GM12878 (cell line): ENCODE data around the gene HMGCL. TPM values are rescaled to one million over a fixed set of nuclear protein-coding genes. Genes with fewer than 3 reads are reported as not detected.

Source experiments
- ATAC-seq: fragments of 200-7000 bp; cut with Tn5 transposase; 3 replicates; pipeline ENCODE4 v1.9.1; 2020; ENCODE audit warnings: mild to moderate bottlenecking, moderate library complexity
- BruUV-seq: library from RNA; stranded (reverse); fragments of 400-500 nt; replicated peaks from 2 replicates; lab custom pipeline; 2021; lab: Mats Ljungman, UMichigan
- CTCF ChIA-PET: fragments of 300-600 bp; sonication (Branson Sonifier 250); formaldehyde crosslinking; extraction: SDS; loops from one replicate; lab custom pipeline; 2021; ENCODE audit warnings: inconsistent platforms; lab: Yijun Ruan, JAX
- POLR2A ChIA-PET: fragments of 350-600 bp; formaldehyde crosslinking; extraction: SDS; loops from one replicate; lab custom pipeline; 2021; ENCODE audit warnings: inconsistent platforms; lab: Charles Lee
- RAD21 ChIA-PET: fragments of 300-600 bp; sonication (Branson Sonifier 250); formaldehyde crosslinking; loops from one replicate; lab custom pipeline; 2023; ENCODE audit warnings: antibody characterized with exemption; ENCODE audit not compliant: unreplicated experiment; lab: Charles Lee
- SMC1A ChIA-PET: fragments of 300-600 bp; sonication (Branson Sonifier 250); formaldehyde crosslinking; loops from one replicate; lab custom pipeline; 2023; ENCODE audit not compliant: unreplicated experiment, uncharacterized antibody; lab: Charles Lee
- DNase-seq: peaks from one replicate; pipeline ENCODE4 v3.0.0-alpha.2; 2011; ENCODE audit warnings: low read depth, low spot score
- FAIRE-seq: peaks from 3 replicates; lab custom pipeline; 2011; peaks lifted over from hg19 to GRCh38; lab: Jason Lieb, UNC
- H2AFZ ChIP-seq: 2 replicates; pipeline ENCODE4 v1.6.0; 2011; ENCODE audit warnings: low read depth, low read length, control low read depth; ENCODE audit not compliant: control insufficient read depth
- H3K27ac ChIP-seq: 2 replicates; pipeline ENCODE4 v1.5.1; 2011; ENCODE audit warnings: control low read depth; ENCODE audit not compliant: control insufficient read depth, insufficient read depth
- H3K27me3 ChIP-seq, 2 experiments: replicated peaks in 1 of 2; 2 replicates each; pipeline versions ENCODE4 v1.6.0 to v1.6.1; 2011; ENCODE audit warnings: low read length in 1 of 2; ENCODE audit not compliant: control insufficient read depth in 2 of 2, insufficient read depth in 2 of 2
- H3K36me3 ChIP-seq, 2 experiments: 2 replicates each; pipeline ENCODE4 v1.5.1; 2011; ENCODE audit warnings: low read length in 1 of 2; ENCODE audit not compliant: control insufficient read depth in 2 of 2, insufficient read depth in 2 of 2
- H3K4me1 ChIP-seq: 2 replicates; pipeline ENCODE4 v1.6.1; 2011; ENCODE audit warnings: mild to moderate bottlenecking, low read length, moderate library complexity, mixed read lengths; ENCODE audit not compliant: control insufficient read depth, insufficient read depth
- H3K4me2 ChIP-seq: 2 replicates; pipeline ENCODE4 v1.6.0; 2011; ENCODE audit warnings: control low read depth; ENCODE audit not compliant: control insufficient read depth, insufficient read depth
- H3K4me3 ChIP-seq: fragments of 200-600 bp; sonication (generic); 2 replicates; pipeline ENCODE4 v1.5.1; 2016
- H3K79me2 ChIP-seq: 2 replicates; pipeline ENCODE4 v1.6.0; 2011; ENCODE audit warnings: low read length; ENCODE audit not compliant: control insufficient read depth, insufficient read depth
- H3K9ac ChIP-seq: 2 replicates; pipeline ENCODE4 v1.8.0; 2011; ENCODE audit warnings: low read length, control low read depth, mixed read lengths; ENCODE audit not compliant: control insufficient read depth, insufficient read depth
- H3K9me3 ChIP-seq: replicated peaks from 3 replicates; pipeline ENCODE4 v1.5.1; 2011; ENCODE audit warnings: mild to moderate bottlenecking, low read length; ENCODE audit not compliant: control insufficient read depth, insufficient read depth
- H4K20me1 ChIP-seq: 2 replicates; pipeline ENCODE4 v1.6.0; 2011; ENCODE audit not compliant: control insufficient read depth, insufficient read depth
- BHLHE40 ChIP-seq, 2 experiments: fragments of 450-650 bp in 1 of 2; IDR thresholded peaks; 2 replicates each; pipeline ENCODE4 v1.6.1; 2011 to 2017; ENCODE audit warnings: low read depth in 2 of 2, borderline replicate concordance in 1 of 2, improper control_type of control experiment in 1 of 2, low read length in 1 of 2, mild to moderate bottlenecking in 1 of 2
- CBFB ChIP-seq: IDR thresholded peaks from 2 replicates; pipeline ENCODE4 v1.6.1; 2016; ENCODE audit warnings: antibody characterized with exemption, low read depth
- EGR1 ChIP-seq, 2 experiments: IDR thresholded peaks; 1 replicate in 1 of 2; 2 replicates in 1 of 2; pipeline ENCODE4 v1.6.1; 2011 to 2012; ENCODE audit warnings: low read depth in 2 of 2, low read length in 2 of 2, borderline replicate concordance in 1 of 2, mild to moderate bottlenecking in 1 of 2, moderate library complexity in 1 of 2
- GATAD2B ChIP-seq: fragments of 450-650 bp; conservative IDR thresholded peaks from 2 replicates; pipeline ENCODE4 v1.6.1; 2017; ENCODE audit warnings: low read depth, mild to moderate bottlenecking, moderate library complexity
- HDGF ChIP-seq: fragments of 450-650 bp; IDR thresholded peaks from 2 replicates; pipeline ENCODE4 v1.6.1; 2016; ENCODE audit warnings: antibody characterized with exemption
- IKZF1 ChIP-seq: fragments of 450-650 bp; conservative IDR thresholded peaks from 2 replicates; pipeline ENCODE4 v1.6.1; 2017; ENCODE audit warnings: antibody characterized with exemption, mild to moderate bottlenecking
- LARP7 ChIP-seq: fragments of 450-650 bp; IDR thresholded peaks from 2 replicates; pipeline ENCODE4 v1.6.1; 2017; ENCODE audit warnings: mild to moderate bottlenecking
- MEF2B ChIP-seq: fragments of 450-650 bp; IDR thresholded peaks from 2 replicates; pipeline ENCODE4 v1.6.1; 2018; ENCODE audit warnings: mild to moderate bottlenecking, moderate library complexity; ENCODE audit not compliant: partially characterized antibody, poor library complexity, severe bottlenecking
- POLR2A ChIP-seq: IDR thresholded peaks from 2 replicates; pipeline ENCODE4 v1.6.1; 2011; ENCODE audit warnings: low read depth, mild to moderate bottlenecking, low read length
- POU2F2 ChIP-seq: IDR thresholded peaks from 3 replicates; pipeline ENCODE4 v1.6.1; 2011; ENCODE audit warnings: low read depth, mild to moderate bottlenecking, low read length, borderline replicate concordance
- RUNX3 ChIP-seq: IDR thresholded peaks from 2 replicates; pipeline ENCODE4 v1.6.1; 2012; ENCODE audit warnings: low read length, inconsistent platforms
- SRF ChIP-seq, 2 experiments: IDR thresholded peaks; 2 replicates each; pipeline ENCODE4 v1.6.1; 2011; ENCODE audit warnings: low read depth in 2 of 2, low read length in 2 of 2, mild to moderate bottlenecking in 1 of 2, moderate library complexity in 1 of 2
- TCF12 ChIP-seq: IDR thresholded peaks from 2 replicates; pipeline ENCODE4 v1.6.1; 2011; ENCODE audit warnings: low read depth, mild to moderate bottlenecking, low read length
- ZNF274 ChIP-seq: IDR thresholded peaks from one replicate; pipeline ENCODE4 v1.8.0; 2011; ENCODE audit not compliant: insufficient read length, insufficient read depth
- WGBS: methylation state at CpG from one replicate; pipeline ENCODE4 v1.1.6; 2016; ENCODE audit warnings: low lambda C conversion rate; ENCODE audit not compliant: insufficient replicate concordance, insufficient coverage; ENCODE audit errors: missing lambda C conversion rate; 5-methylcytosine and 5-hydroxymethylcytosine counted together
- in situ Hi-C: fragments of 300-500 bp; cut with MboI; formaldehyde crosslinking; loops from 9 replicates; pipeline ENCODE4 v1.14.3; 2018; ENCODE audit warnings: mixed read lengths
- intact Hi-C: fragments of 100-400 bp; cut with micrococcal nuclease; formaldehyde crosslinking; loops from one replicate; pipeline ENCODE4 v1.14.2; 2022; ENCODE audit not compliant: unreplicated experiment
- polyA plus RNA-seq, 11 experiments: library from polyadenylated mRNA; depleted of rRNA in 4 of 11; unstranded in 6 of 11; stranded (reverse) in 5 of 11; fragments of >200 nt; fragmentation: Nextera tagmentation in 4 of 11; fragmentation: Illumina TruSeq in 1 of 11; extraction: Ambion mirVana in 4 of 11; extraction: Trizol in 1 of 11; gene quantifications; 1 replicate in 1 of 11; 2 replicates in 10 of 11; pipeline versions ENCODE4 v1.2.1 to v1.2.3, GENCODE V29; 2011 to 2016; ENCODE audit warnings: inconsistent platforms in 2 of 11, missing spikeins in 2 of 11, low read depth in 1 of 11
- total RNA-seq, 4 experiments: library from RNA; depleted of rRNA in 3 of 4; stranded (reverse); fragments of >200 nt in 3 of 4; fragmentation: Illumina TruSeq in 1 of 4; extraction: Trizol in 1 of 4; gene quantifications; 2 replicates each; pipeline versions ENCODE4 v1.2.1 to v1.2.3, GENCODE V29; 2013 to 2021
- TF ChIP-seq, protein P1 (sequence below), 3 experiments: IDR thresholded peaks in 2 of 3; conservative IDR thresholded peaks in 1 of 3; 2 replicates each; pipeline ENCODE4 v1.5.1; 2011; ENCODE audit warnings: low read depth in 3 of 3, low read length in 3 of 3, mild to moderate bottlenecking in 3 of 3, control low read depth in 2 of 3, moderate library complexity in 2 of 3, inconsistent platforms in 1 of 3, mixed read lengths in 1 of 3; ENCODE audit not compliant: control insufficient read depth in 2 of 3, insufficient read depth in 1 of 3; ENCODE audit errors: extremely low read depth in 1 of 3

HMGCL gene
- total and polyA plus RNA-seq, 10 of the 15 experiments (the other 5 are each of a cell fraction or from before 2014, with no cell fraction given): 29.4 to 127 (median 36.4) TPM

DNA sequence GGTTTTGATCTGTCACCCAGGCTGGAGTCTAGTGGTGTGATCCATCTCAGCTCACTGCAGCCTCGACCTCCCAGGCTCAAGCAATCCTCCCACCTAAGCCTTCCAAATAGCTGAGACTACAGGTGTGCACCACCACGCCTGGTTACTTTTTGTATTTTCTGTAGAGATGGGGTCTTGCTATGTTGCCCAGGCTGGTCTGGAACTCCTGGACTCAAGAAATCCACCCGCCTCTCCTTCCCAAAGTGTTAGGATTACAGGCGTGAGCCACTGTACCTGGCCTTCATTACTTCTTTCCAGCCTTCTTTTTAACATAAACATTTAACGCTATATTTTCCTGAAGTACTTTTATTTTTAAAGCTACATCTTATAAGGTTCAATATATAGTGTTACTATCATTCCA, 18.4 kb upstream of the HMGCL start:
- ChIA-PET CTCF (interaction anchor here (1.0 to 1.7 kb wide), 6 partner anchors 34 to 184 kb away, joined by 3 to 9 read pairs (median 4); no protein-coding TSS in a partner anchor), POLR2A (interaction anchor here (1.4 kb wide), 1 partner anchor 19 kb away, joined by 3 read pairs; no protein-coding TSS in a partner anchor), RAD21 (no interaction called here), SMC1A (interaction anchor here (0.7 to 1.5 kb wide), 2 partner anchors 19 to 59 kb away, joined by 3 read pairs; no protein-coding TSS in a partner anchor)
- H3K4me3 ChIP-seq: no peak overlapping the region
- TF ChIP-seq GATAD2B (no peak), MEF2B (no peak)
- ATAC-seq (no peak), FAIRE-seq (no peak), DNase-seq (no peak)
- in situ Hi-C loops (no loop called here), intact Hi-C loops (no loop called here)
- H4K20me1 ChIP-seq: no peaks in the 10 kb centered on the region
- no peaks in the 10 kb centered on the region for H3K4me1 ChIP-seq
- peaks cover 0 to 4% of the 10 kb centered on the region in 2 experiments; a peak in 3 of 4 replicates for H3K36me3 ChIP-seq
- no TSS peak for BruUV-seq
- H3K27me3 ChIP-seq: no peaks in the 10 kb centered on the region
- H3K4me2 ChIP-seq: no peak overlapping the region
- H3K9me3 ChIP-seq: peaks cover 2% of the 10 kb centered on the region; the same call in 2 of the 3 replicates
- 97% methylated on average over 5 of the region's 5 CpGs for WGBS
- no peak overlapping the region for H3K9ac ChIP-seq
- H3K79me2 ChIP-seq: no peaks in the 10 kb centered on the region
- H3K27ac ChIP-seq: no peak overlapping the region
- H2AFZ ChIP-seq: no peak overlapping the region

DNA sequence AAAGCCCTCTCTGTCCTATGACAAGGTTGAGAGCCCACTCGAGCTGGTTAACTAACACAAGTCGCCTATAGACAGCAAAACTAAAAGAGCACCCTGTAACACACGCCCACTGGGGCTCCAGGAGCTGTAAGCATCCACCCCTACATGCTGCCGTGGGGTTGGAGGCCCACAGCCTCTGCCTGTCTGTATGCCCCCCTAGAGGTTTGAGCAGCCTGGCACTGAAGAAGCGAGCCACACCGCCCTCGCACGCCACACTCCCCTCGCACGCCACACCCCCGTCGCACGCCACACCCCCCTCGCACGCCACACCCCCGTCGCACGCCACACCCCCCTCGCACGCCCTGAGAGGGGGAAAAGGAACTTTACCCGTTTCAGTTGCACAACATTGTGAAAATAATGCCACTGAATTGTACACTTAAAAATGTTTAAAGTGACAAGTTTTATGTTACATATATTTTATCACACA, 13.2 kb upstream of the HMGCL start:
- H3K9ac ChIP-seq: no peak overlapping the region
- peak overlapping the region; percentile 80 for H3K4me2 ChIP-seq
- in situ Hi-C loops: no loop called here
- intact Hi-C loops: no loop called here
- no peaks in the 10 kb centered on the region for H3K4me1 ChIP-seq
- CTCF ChIA-PET: interaction anchor here (0.7 to 3.7 kb wide), 6 partner anchors 16 to 169 kb away, joined by 3 to 16 read pairs (median 3); no protein-coding TSS in a partner anchor
- ATAC-seq (peak; percentile 100), DNase-seq (peak; percentile 28), FAIRE-seq (no peak)
- SMC1A ChIA-PET: interaction anchor here (0.7 to 1.6 kb wide), 5 partner anchors 11 to 581 kb away, joined by 3 to 8 read pairs (median 3); no protein-coding TSS in a partner anchor
- RAD21 ChIA-PET: interaction anchor here (1.0 to 1.8 kb wide), 2 partner anchors 27 kb away, joined by 3 to 14 read pairs; no protein-coding TSS in a partner anchor
- no TSS peak for BruUV-seq
- no peak overlapping the region for H3K27ac ChIP-seq
- H3K9me3 ChIP-seq: no peaks in the 10 kb centered on the region; the same call in 2 of the 3 replicates
- POLR2A ChIA-PET: interaction anchor here (0.7 to 1.9 kb wide), 6 partner anchors 13 to 71 kb away, joined by 3 to 13 read pairs (median 4); partner anchors contain the start of gene HMGCL
- H3K27me3 ChIP-seq: no peaks in the 10 kb centered on the region
- H4K20me1 ChIP-seq: no peaks in the 10 kb centered on the region
- no peaks in the 10 kb centered on the region for H3K36me3 ChIP-seq
- peak overlapping the region; percentile 77 for H2AFZ ChIP-seq
- H3K4me3 ChIP-seq: peak overlapping the region; percentile 61; the same call in 1 of the 2 replicates
- no peaks in the 10 kb centered on the region for H3K79me2 ChIP-seq
- WGBS: under 1% methylated on average over 19 of the region's 21 CpGs
- TF ChIP-seq POLR2A: 0 out of 2 replicates have a peak, but pooled peaks have one; percentile 38
- TF ChIP-seq, protein P1, sequence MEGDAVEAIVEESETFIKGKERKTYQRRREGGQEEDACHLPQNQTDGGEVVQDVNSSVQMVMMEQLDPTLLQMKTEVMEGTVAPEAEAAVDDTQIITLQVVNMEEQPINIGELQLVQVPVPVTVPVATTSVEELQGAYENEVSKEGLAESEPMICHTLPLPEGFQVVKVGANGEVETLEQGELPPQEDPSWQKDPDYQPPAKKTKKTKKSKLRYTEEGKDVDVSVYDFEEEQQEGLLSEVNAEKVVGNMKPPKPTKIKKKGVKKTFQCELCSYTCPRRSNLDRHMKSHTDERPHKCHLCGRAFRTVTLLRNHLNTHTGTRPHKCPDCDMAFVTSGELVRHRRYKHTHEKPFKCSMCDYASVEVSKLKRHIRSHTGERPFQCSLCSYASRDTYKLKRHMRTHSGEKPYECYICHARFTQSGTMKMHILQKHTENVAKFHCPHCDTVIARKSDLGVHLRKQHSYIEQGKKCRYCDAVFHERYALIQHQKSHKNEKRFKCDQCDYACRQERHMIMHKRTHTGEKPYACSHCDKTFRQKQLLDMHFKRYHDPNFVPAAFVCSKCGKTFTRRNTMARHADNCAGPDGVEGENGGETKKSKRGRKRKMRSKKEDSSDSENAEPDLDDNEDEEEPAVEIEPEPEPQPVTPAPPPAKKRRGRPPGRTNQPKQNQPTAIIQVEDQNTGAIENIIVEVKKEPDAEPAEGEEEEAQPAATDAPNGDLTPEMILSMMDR (IDR thresholded peaks at IDR 0.05 in 2 of 3, conservative IDR thresholded peaks at IDR 0.05 in 1 of 3; ENCODE audit: control insufficient read depth in 2 of 3, extremely low read depth in 1 of 3, insufficient read depth in 1 of 3, low read depth in 3 of 3, low read length in 3 of 3): 0 out of 6 replicates have a peak, but pooled peaks of 1 of the 3 experiments have one; percentile 1
- TF ChIP-seq TCF12: 0 out of 2 replicates have a peak, but pooled peaks have one; percentile 52
- TF ChIP-seq IKZF1: 0 out of 2 replicates have a peak, but pooled peaks have one; percentile 24
- TF ChIP-seq EGR1 (IDR thresholded peaks at IDR 0.05; ENCODE audit: borderline replicate concordance in 1 of 2, low read depth in 2 of 2, low read length in 2 of 2): peak in 1 of 2 experiments; percentile 64; a peak in 1 of 3 replicates
- no peak for TF ChIP-seq SRF (IDR thresholded peaks at IDR 0.05; ENCODE audit: low read depth in 2 of 2, low read length in 2 of 2)
- peak; percentile 39 for TF ChIP-seq MEF2B
- no peak for TF ChIP-seq CBFB
- TF ChIP-seq BHLHE40 (IDR thresholded peaks at IDR 0.05; ENCODE audit: borderline replicate concordance in 1 of 2, low read depth in 2 of 2, low read length in 1 of 2): peak; percentile 33 to 69; a peak in 3 of 4 replicates
- no peak for TF ChIP-seq ZNF274
- TF ChIP-seq HDGF: peak; percentile 75; the same call in 1 of the 2 replicates
- TF ChIP-seq POU2F2: no peak
- TF ChIP-seq LARP7: peak; percentile 54; the same call in 1 of the 2 replicates
- no peak for TF ChIP-seq RUNX3
